ENCODE measurements around the gene KRT38. TPM values are rescaled to one million over a fixed set of nuclear protein-coding genes. Genes with fewer than 3 reads are reported as not detected.

KRT38 gene
- total RNA-seq, 4 donors from 2014 or later = not detected

GRCh38 chr17:41393826-41394225 is 47.0 kb downstream of the KRT38 start:
- Histone ChIP-seq H3K4me3 (no peak overlapping the region), H3K36me3 (no peaks in the 10 kb centered on the region), H3K9me3 (no peaks in the 10 kb centered on the region), H3K27me3 (no peaks in the 10 kb centered on the region), H3K27ac (no peak overlapping the region), H3K4me1 (no peaks in the 10 kb centered on the region)
- TF ChIP-seq CTCF (IDR thresholded peaks at IDR 0.05) (no peak), POLR2A (IDR thresholded peaks at IDR 0.05) (no peak)
- DNase-seq = no peak

DNA sequence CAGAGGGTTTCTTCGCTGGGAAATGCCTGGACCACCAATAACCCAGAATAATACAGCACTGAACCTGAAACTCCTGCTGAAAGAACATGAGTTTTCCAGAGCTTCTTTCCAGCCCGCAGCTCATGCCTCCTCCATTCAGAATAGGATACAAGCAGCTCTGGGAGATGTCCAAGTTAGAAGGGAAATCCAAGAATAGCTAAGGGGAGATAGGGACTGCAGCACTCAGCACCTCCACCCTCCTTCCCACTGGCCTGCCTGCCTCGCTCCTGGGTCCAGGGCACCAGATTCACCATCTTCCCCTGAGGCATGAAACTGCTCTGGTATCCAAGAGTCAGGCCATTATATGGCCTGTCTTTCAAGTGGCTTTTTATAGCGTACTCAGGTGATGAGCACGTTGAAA is 47.5 kb downstream of the KRT38 start:
- Histone ChIP-seq H3K9me3 (no peaks in the 10 kb centered on the region), H3K4me1 (no peaks in the 10 kb centered on the region), H3K36me3 (no peaks in the 10 kb centered on the region), H3K27ac (no peak overlapping the region), H3K27me3 (no peaks in the 10 kb centered on the region), H3K4me3 (no peak overlapping the region)
- no peak for TF ChIP-seq POLR2A (IDR thresholded peaks at IDR 0.05)
- no peak for TF ChIP-seq CTCF (IDR thresholded peaks at IDR 0.05)
- no peak for DNase-seq

DNA sequence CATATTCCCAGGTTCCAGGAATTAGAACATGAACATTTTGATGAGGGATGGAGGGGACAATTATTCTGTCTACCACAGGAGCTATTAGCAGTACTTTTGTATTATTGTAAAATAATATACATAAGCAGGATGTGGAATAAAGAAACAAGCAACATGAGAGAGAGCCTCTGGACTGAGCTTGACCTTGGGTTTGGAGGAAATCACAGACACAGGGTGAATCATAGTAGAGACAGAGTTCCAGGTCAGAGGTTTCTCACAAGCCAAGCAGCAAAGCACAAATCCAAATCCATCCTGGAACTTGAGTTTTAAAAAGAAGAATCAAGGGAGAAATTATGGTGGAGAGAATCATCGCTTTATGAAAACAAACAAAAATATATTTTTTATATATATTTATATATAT is 48.5 kb downstream of the KRT38 start:
- DNase-seq = no peak
- Histone ChIP-seq H3K27me3 (no peaks in the 10 kb centered on the region), H3K4me3 (no peak overlapping the region), H3K9me3 (no peaks in the 10 kb centered on the region), H3K27ac (no peak overlapping the region), H3K36me3 (no peaks in the 10 kb centered on the region), H3K4me1 (no peaks in the 10 kb centered on the region)
- TF ChIP-seq POLR2A (IDR thresholded peaks at IDR 0.05) (no peak), CTCF (IDR thresholded peaks at IDR 0.05) (no peak)

- Histone ChIP-seq H3K27ac (no peak overlapping the region), H3K9me3 (peaks cover 0 to 3% (median 0%) of the 10 kb centered on the region in 4 donors), H3K4me3 (no peak overlapping the region), H3K27me3 (no peaks in the 10 kb centered on the region), H3K36me3 (no peaks in the 10 kb centered on the region), H3K4me1 (no peaks in the 10 kb centered on the region)
- no peak for DNase-seq
- no peak for TF ChIP-seq CTCF (IDR thresholded peaks at IDR 0.05)
- no peak for TF ChIP-seq POLR2A (IDR thresholded peaks at IDR 0.05)
Observed at GRCh38 chr17:41391535-41391934, 49.2 kb downstream of the KRT38 start.

GRCh38 chr17:41390411-41390938 is 50.3 kb downstream of the KRT38 start:
- H3K4me1 ChIP-seq = no peaks in the 10 kb centered on the region
- DNase-seq = no peak
- no peaks in the 10 kb centered on the region for H3K36me3 ChIP-seq
- no peak overlapping the region for H3K4me3 ChIP-seq
- no peaks in the 10 kb centered on the region for H3K27me3 ChIP-seq
- peaks cover 0 to 3% (median 0%) of the 10 kb centered on the region in 4 donors for H3K9me3 ChIP-seq
- H3K27ac ChIP-seq = no peak overlapping the region
- no peak for TF ChIP-seq POLR2A (IDR thresholded peaks at IDR 0.05)

DNA sequence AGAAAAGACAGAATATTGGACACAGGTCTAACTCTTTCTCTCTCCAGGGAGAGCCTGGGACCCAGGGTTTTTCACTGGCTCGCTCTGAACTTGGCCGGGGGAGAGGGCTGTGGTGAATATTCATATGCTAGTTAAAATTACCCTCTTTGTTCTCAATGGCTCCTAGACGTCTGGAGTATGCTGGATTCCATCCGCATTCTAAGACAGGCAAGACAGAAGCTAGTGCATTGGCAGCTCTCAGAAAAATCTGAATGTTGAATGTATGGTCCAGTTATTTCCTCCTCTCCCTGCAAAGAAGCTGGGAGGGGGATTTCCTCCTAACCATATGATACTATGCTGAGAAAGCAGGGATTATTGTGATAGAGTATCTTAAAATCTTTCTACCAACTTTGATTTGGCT is 53.1 kb downstream of the KRT38 start:
- peaks cover 0 to 3% (median 0%) of the 10 kb centered on the region in 4 donors for H3K9me3 ChIP-seq
- no peaks in the 10 kb centered on the region for H3K36me3 ChIP-seq
- TF ChIP-seq CTCF (IDR thresholded peaks at IDR 0.05) = no peak
- no peak for TF ChIP-seq POLR2A (IDR thresholded peaks at IDR 0.05)
- no peak for DNase-seq
- H3K27me3 ChIP-seq = no peaks in the 10 kb centered on the region
- no peaks in the 10 kb centered on the region for H3K4me1 ChIP-seq
- no peak overlapping the region for H3K4me3 ChIP-seq
- H3K27ac ChIP-seq = no peak overlapping the region
